ENCODE measurements around the gene SMAP1. TPM values are rescaled to one million over a fixed set of nuclear protein-coding genes. Genes with fewer than 3 reads are reported as not detected.

Gene SMAP1
- total RNA-seq, 1 donor: 20.3 TPM

GRCh38 chr6:70874181-70874913 lies 206.7 kb downstream of the SMAP1 start:
- TF ChIP-seq CTCF (IDR thresholded peaks at IDR 0.05; ENCODE audit: insufficient read depth, low read depth, low read length): no peak
- no peak overlapping the region for H3K4me3 ChIP-seq (ENCODE audit: low read depth, low read length)
- DNase-seq (ENCODE audit: low read depth): no peak

- no peak for DNase-seq (ENCODE audit: low read depth)
- TF ChIP-seq CTCF (IDR thresholded peaks at IDR 0.05; ENCODE audit: insufficient read depth, low read depth, low read length): no peak
- H3K4me3 ChIP-seq (ENCODE audit: low read depth, low read length): no peak overlapping the region
These were observed 211.8 kb downstream of the SMAP1 start for GRCh38 chr6:70879496-70879895.

GRCh38 chr6:70884074-70884983 lies 216.6 kb downstream of the SMAP1 start:
- DNase-seq (ENCODE audit: low read depth): peak; percentile 49
- peak; percentile 82 for TF ChIP-seq CTCF (IDR thresholded peaks at IDR 0.05; ENCODE audit: insufficient read depth, low read depth, low read length)
- no peak overlapping the region for H3K4me3 ChIP-seq (ENCODE audit: low read depth, low read length)

- TF ChIP-seq CTCF (IDR thresholded peaks at IDR 0.05; ENCODE audit: insufficient read depth, low read depth, low read length): no peak
- no peak overlapping the region for H3K4me3 ChIP-seq (ENCODE audit: low read depth, low read length)
- DNase-seq (ENCODE audit: low read depth): no peak
These were observed 218.4 kb downstream of the SMAP1 start for GRCh38 chr6:70886071-70886470.

GRCh38 chr6:70886661-70887060 lies 219.0 kb downstream of the SMAP1 start:
- DNase-seq (ENCODE audit: low read depth): no peak
- H3K4me3 ChIP-seq (ENCODE audit: low read depth, low read length): no peak overlapping the region
- TF ChIP-seq CTCF (IDR thresholded peaks at IDR 0.05; ENCODE audit: insufficient read depth, low read depth, low read length): no peak

GRCh38 chr6:70889270-70889669 lies 221.6 kb downstream of the SMAP1 start:
- H3K4me3 ChIP-seq (ENCODE audit: low read depth, low read length): no peak overlapping the region
- TF ChIP-seq CTCF (IDR thresholded peaks at IDR 0.05; ENCODE audit: insufficient read depth, low read depth, low read length): no peak
- DNase-seq (ENCODE audit: low read depth): no peak
